ENCODE data around the gene P2RX4. TPM values are rescaled to one million over a fixed set of nuclear protein-coding genes. Genes with fewer than 3 reads are reported as not detected.

P2RX4 gene
- total and polyA plus RNA-seq, 2 of the 8 experiments (the other 6 are each of a cell fraction or from before 2014, with no cell fraction given): 9.5 to 12.2 TPM

DNA sequence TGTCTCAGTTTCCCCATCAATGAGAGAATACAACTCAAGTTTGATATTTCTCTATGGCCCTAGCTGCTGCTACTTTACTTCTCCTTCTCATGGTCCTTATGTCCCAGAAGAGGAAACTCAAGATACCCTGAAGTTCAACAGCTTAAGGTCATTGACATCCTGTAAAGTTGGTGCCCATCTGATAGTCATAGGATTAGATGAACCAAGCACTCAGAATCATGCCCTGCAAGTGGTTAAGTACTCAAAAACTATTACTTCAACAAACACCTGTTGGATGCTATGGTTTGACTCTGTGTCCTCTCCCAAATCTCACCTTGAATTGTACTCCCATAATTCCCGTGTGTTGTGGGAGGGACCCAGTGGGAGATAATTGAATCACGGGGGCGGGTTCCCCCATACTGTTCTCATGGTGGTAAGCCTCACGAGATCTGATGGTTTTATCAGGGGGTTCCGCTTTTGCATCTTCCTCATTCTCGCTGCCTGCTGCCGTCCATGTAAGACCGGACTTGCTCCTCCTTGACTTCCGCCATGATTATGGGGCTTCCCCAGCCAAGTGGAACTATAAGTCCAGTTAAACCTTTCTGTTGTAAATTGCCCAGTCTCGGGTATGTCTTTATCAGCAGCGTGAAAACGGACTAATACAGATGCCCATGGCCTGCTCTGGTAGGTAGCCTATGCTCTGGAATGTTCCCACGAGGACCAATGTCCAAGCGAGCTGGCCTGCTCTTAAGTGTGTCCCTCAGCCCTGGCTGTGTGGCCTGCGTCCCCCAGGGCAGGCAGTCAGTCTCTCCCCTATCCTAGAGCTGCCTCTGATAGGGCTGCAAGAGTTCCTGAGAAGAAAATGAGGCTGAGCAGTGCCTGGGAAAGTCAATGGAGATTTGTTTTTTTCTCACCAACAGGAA, 68.5 kb downstream of the P2RX4 start (continued):
- TF ChIP-seq, protein P1, sequence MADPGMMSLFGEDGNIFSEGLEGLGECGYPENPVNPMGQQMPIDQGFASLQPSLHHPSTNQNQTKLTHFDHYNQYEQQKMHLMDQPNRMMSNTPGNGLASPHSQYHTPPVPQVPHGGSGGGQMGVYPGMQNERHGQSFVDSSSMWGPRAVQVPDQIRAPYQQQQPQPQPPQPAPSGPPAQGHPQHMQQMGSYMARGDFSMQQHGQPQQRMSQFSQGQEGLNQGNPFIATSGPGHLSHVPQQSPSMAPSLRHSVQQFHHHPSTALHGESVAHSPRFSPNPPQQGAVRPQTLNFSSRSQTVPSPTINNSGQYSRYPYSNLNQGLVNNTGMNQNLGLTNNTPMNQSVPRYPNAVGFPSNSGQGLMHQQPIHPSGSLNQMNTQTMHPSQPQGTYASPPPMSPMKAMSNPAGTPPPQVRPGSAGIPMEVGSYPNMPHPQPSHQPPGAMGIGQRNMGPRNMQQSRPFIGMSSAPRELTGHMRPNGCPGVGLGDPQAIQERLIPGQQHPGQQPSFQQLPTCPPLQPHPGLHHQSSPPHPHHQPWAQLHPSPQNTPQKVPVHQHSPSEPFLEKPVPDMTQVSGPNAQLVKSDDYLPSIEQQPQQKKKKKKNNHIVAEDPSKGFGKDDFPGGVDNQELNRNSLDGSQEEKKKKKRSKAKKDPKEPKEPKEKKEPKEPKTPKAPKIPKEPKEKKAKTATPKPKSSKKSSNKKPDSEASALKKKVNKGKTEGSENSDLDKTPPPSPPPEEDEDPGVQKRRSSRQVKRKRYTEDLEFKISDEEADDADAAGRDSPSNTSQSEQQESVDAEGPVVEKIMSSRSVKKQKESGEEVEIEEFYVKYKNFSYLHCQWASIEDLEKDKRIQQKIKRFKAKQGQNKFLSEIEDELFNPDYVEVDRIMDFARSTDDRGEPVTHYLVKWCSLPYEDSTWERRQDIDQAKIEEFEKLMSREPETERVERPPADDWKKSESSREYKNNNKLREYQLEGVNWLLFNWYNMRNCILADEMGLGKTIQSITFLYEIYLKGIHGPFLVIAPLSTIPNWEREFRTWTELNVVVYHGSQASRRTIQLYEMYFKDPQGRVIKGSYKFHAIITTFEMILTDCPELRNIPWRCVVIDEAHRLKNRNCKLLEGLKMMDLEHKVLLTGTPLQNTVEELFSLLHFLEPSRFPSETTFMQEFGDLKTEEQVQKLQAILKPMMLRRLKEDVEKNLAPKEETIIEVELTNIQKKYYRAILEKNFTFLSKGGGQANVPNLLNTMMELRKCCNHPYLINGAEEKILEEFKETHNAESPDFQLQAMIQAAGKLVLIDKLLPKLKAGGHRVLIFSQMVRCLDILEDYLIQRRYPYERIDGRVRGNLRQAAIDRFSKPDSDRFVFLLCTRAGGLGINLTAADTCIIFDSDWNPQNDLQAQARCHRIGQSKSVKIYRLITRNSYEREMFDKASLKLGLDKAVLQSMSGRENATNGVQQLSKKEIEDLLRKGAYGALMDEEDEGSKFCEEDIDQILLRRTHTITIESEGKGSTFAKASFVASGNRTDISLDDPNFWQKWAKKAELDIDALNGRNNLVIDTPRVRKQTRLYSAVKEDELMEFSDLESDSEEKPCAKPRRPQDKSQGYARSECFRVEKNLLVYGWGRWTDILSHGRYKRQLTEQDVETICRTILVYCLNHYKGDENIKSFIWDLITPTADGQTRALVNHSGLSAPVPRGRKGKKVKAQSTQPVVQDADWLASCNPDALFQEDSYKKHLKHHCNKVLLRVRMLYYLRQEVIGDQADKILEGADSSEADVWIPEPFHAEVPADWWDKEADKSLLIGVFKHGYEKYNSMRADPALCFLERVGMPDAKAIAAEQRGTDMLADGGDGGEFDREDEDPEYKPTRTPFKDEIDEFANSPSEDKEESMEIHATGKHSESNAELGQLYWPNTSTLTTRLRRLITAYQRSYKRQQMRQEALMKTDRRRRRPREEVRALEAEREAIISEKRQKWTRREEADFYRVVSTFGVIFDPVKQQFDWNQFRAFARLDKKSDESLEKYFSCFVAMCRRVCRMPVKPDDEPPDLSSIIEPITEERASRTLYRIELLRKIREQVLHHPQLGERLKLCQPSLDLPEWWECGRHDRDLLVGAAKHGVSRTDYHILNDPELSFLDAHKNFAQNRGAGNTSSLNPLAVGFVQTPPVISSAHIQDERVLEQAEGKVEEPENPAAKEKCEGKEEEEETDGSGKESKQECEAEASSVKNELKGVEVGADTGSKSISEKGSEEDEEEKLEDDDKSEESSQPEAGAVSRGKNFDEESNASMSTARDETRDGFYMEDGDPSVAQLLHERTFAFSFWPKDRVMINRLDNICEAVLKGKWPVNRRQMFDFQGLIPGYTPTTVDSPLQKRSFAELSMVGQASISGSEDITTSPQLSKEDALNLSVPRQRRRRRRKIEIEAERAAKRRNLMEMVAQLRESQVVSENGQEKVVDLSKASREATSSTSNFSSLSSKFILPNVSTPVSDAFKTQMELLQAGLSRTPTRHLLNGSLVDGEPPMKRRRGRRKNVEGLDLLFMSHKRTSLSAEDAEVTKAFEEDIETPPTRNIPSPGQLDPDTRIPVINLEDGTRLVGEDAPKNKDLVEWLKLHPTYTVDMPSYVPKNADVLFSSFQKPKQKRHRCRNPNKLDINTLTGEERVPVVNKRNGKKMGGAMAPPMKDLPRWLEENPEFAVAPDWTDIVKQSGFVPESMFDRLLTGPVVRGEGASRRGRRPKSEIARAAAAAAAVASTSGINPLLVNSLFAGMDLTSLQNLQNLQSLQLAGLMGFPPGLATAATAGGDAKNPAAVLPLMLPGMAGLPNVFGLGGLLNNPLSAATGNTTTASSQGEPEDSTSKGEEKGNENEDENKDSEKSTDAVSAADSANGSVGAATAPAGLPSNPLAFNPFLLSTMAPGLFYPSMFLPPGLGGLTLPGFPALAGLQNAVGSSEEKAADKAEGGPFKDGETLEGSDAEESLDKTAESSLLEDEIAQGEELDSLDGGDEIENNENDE (IDR thresholded peaks at IDR 0.05; ENCODE audit: insufficient replicate concordance, low read length): no peak
- TF ChIP-seq BRCA1 (IDR thresholded peaks at IDR 0.05; ENCODE audit: low read depth, low read length): no peak
- no peak for TF ChIP-seq TCF12 (IDR thresholded peaks at IDR 0.05; ENCODE audit: low read depth, low read length)
- TF ChIP-seq EP300 (IDR thresholded peaks at IDR 0.05; ENCODE audit: borderline replicate concordance in 1 of 2, low read depth in 2 of 2, low read length in 2 of 2): no peak
- TF ChIP-seq, protein P2, sequence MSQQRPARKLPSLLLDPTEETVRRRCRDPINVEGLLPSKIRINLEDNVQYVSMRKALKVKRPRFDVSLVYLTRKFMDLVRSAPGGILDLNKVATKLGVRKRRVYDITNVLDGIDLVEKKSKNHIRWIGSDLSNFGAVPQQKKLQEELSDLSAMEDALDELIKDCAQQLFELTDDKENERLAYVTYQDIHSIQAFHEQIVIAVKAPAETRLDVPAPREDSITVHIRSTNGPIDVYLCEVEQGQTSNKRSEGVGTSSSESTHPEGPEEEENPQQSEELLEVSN (IDR thresholded peaks at IDR 0.05): no peak
- no peak for TF ChIP-seq KDM5A (IDR thresholded peaks at IDR 0.05; ENCODE audit: low read length)
- TF ChIP-seq GTF2F1 (IDR thresholded peaks at IDR 0.05; ENCODE audit: borderline replicate concordance, low read depth, low read length): no peak
- no peak for TF ChIP-seq TEAD4 (IDR thresholded peaks at IDR 0.05; ENCODE audit: low read depth, low read length)
- TF ChIP-seq CEBPB (IDR thresholded peaks at IDR 0.05; ENCODE audit: low read depth, low read length): no peak
